Gastroesophageal sphincter (tissue), 3 donors: ENCODE measurements around the gene SYT14.

ENCODE experiments used
- CTCF ChIP-seq, 4 experiments: fragments of 200-600 bp in 2 of 4; fragments of 450-650 bp in 2 of 4; sonication (generic) in 1 of 4; IDR thresholded peaks; one replicate each; pipeline ENCODE4 v1.5.1; 2017 to 2019; ENCODE audit warnings: antibody characterized with exemption in 4 of 4, mild to moderate bottlenecking in 2 of 4, moderate library complexity in 2 of 4
- POLR2A ChIP-seq, 2 donors: fragments of 450-650 bp; IDR thresholded peaks; one replicate each; pipeline ENCODE4 v1.6.1; 2017; ENCODE audit warnings: antibody characterized with exemption in 2 of 2, mild to moderate bottlenecking in 2 of 2, moderate library complexity in 1 of 2

- TF ChIP-seq POLR2A (IDR thresholded peaks at IDR 0.05) = no peak
- TF ChIP-seq CTCF (IDR thresholded peaks at IDR 0.05) = no peak
Measured at GRCh38 chr1:209889077-209889418, 49.0 kb upstream of the SYT14 start.
